Adrenal gland (tissue), 5 donors: ENCODE results near the gene TRIP11.

Source experiments
- POLR2A ChIP-seq, 2 donors: fragments of 450-650 bp; IDR thresholded peaks; one replicate each; pipeline ENCODE4 v1.6.1; 2017; ENCODE audit warnings: antibody characterized with exemption in 2 of 2, mild to moderate bottlenecking in 2 of 2, moderate library complexity in 1 of 2
- TF ChIP-seq, protein P1 (sequence below), 6 experiments: fragments of 450-650 bp in 4 of 6; fragments of 200-600 bp in 2 of 6; sonication (generic) in 1 of 6; IDR thresholded peaks; 1 replicate in 5 of 6; 2 replicates in 1 of 6; pipeline versions ENCODE4 v1.5.1 to v1.8.0; 2016 to 2021; ENCODE audit warnings: antibody characterized with exemption in 6 of 6, mild to moderate bottlenecking in 2 of 6, moderate library complexity in 1 of 6
- donor health status: DM: no; HTN: no; CAD: no.

DNA sequence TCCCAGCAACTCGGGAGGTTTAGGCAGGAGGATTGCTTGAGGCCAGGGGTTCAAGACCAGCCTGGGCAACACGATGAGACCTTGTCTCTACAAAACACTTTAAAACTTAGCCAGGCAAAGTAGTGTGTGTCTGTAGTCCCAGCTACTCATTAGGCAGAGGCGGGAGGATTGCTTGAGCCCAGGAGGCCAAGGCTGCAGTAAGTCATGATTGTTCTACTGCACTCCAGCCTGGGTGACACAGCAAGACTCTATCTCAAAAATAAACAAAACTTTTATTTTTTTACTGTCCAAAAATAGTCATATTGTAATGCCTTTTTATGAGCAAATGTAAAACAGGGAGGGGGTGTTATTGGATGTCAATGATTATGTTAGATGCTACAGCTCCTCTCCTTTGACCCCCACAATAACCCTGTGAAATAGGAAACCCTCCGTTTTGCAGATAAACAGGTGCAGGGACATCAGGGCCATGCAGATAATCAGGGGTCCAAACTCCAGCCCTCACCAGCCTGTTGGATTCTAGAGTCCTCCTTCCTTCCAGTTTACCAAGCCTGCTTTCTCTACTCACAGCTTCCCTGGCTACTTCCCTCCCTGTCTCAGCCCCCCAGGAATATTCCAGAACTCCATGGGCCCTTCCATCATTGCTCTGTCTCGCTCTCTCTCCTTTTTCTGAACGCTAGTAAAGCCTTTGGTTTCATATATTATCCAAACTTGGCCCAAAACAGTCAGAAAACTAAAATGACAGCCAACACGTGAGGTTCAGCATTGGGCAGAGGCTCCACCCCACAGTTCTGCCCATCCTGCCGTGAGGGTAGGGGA, 86.5 kb downstream of the TRIP11 start:
- no peak for TF ChIP-seq POLR2A (IDR thresholded peaks at IDR 0.05)
- TF ChIP-seq, protein P1, sequence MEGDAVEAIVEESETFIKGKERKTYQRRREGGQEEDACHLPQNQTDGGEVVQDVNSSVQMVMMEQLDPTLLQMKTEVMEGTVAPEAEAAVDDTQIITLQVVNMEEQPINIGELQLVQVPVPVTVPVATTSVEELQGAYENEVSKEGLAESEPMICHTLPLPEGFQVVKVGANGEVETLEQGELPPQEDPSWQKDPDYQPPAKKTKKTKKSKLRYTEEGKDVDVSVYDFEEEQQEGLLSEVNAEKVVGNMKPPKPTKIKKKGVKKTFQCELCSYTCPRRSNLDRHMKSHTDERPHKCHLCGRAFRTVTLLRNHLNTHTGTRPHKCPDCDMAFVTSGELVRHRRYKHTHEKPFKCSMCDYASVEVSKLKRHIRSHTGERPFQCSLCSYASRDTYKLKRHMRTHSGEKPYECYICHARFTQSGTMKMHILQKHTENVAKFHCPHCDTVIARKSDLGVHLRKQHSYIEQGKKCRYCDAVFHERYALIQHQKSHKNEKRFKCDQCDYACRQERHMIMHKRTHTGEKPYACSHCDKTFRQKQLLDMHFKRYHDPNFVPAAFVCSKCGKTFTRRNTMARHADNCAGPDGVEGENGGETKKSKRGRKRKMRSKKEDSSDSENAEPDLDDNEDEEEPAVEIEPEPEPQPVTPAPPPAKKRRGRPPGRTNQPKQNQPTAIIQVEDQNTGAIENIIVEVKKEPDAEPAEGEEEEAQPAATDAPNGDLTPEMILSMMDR (IDR thresholded peaks at IDR 0.05) = no peak
